HG03432 (cell line): Measurements from ENCODE around the gene DCAF11.

ENCODE experiments used
- ATAC-seq: cut with Tn5 transposase; IDR thresholded peaks from one replicate; pipeline ENCODE4 v1.9.1; 2021; ENCODE audit warnings: mild to moderate bottlenecking, moderate library complexity; ENCODE audit not compliant: unreplicated experiment

The DCAF11 gene

GRCh38 chr14:24156840-24157239 lies 42.3 kb downstream of the DCAF11 start:
- no peak for ATAC-seq

- no peak for ATAC-seq
Observed at GRCh38 chr14:24157331-24157730, 42.8 kb downstream of the DCAF11 start.

- no peak for ATAC-seq
Observed at GRCh38 chr14:24159777-24160498, 45.4 kb downstream of the DCAF11 start.

- ATAC-seq, result no peak
Observed at GRCh38 chr14:24160499-24160849, 45.9 kb downstream of the DCAF11 start.

GRCh38 chr14:24160850-24161804 lies 46.5 kb downstream of the DCAF11 start, which contains the start of gene IRF9:
Gene IRF9, plus strand, starts transcription at chr14:24161265. Its CDS starts 880 bp downstream, at chr14:24162145.
- ATAC-seq, result peak; percentile 85

GRCh38 chr14:24162093-24162492 lies 47.5 kb downstream of the DCAF11 start:
- ATAC-seq, result no peak

GRCh38 chr14:24164518-24164991 lies 50.0 kb downstream of the DCAF11 start:
- no peak for ATAC-seq

- ATAC-seq, result no peak
Observed at GRCh38 chr14:24165785-24166184, 51.2 kb downstream of the DCAF11 start.

GRCh38 chr14:24167469-24168114 lies 53.0 kb downstream of the DCAF11 start:
- ATAC-seq, result no peak

GRCh38 chr14:24171422-24172260 lies 57.1 kb downstream of the DCAF11 start, which contains the start of gene REC8:
Gene REC8, plus strand, starts transcription at chr14:24172080. Its CDS starts 473 bp downstream, at chr14:24172553.
- peak; percentile 91 for ATAC-seq

GRCh38 chr14:24172261-24172860 lies 57.8 kb downstream of the DCAF11 start:
- no peak for ATAC-seq

GRCh38 chr14:24172871-24173281 lies 58.3 kb downstream of the DCAF11 start:
- no peak for ATAC-seq
